RWPE2 (cell line): ENCODE measurements around the gene RNU6-8.
A peak's percentile ranks its signal among the peaks of the same experiment; 100 is the strongest.

Experiments used
- ATAC-seq: fragments of 200-7000 bp; cut with Tn5 transposase; 3 replicates; pipeline ENCODE4 v1.9.1; 2021; ENCODE audit warnings: low read depth
- DNase-seq: peaks from one replicate; pipeline ENCODE4 v3.0.0-alpha.2; 2020; ENCODE audit warnings: low spot score
- H3K27ac ChIP-seq: fragments of 450-650 bp; 2 replicates; pipeline ENCODE4 v1.5.1; 2017; ENCODE audit warnings: mild to moderate bottlenecking; ENCODE audit not compliant: poor library complexity, severe bottlenecking
- H3K27me3 ChIP-seq: fragments of 250-450 bp; sonication (Bioruptor Pico); 2 replicates; pipeline ENCODE4 v1.5.1; 2021; ENCODE audit warnings: mild to moderate bottlenecking, moderate library complexity; ENCODE audit not compliant: insufficient read depth, poor library complexity, severe bottlenecking
- H3K36me3 ChIP-seq: fragments of 250-450 bp; sonication (Bioruptor Pico); 2 replicates; pipeline ENCODE4 v1.5.1; 2020; ENCODE audit warnings: low read depth, mild to moderate bottlenecking, moderate library complexity
- H3K4me1 ChIP-seq: fragments of 250-450 bp; sonication (Bioruptor Pico); 2 replicates; pipeline ENCODE4 v1.5.1; 2021; ENCODE audit warnings: mild to moderate bottlenecking, moderate library complexity; ENCODE audit not compliant: insufficient read depth, poor library complexity, severe bottlenecking
- H3K4me3 ChIP-seq: fragments of 250-450 bp; sonication (Bioruptor Pico); 2 replicates; pipeline ENCODE4 v1.5.1; 2021; ENCODE audit warnings: mild to moderate bottlenecking, moderate library complexity; ENCODE audit not compliant: severe bottlenecking
- H3K9me3 ChIP-seq: fragments of 250-450 bp; sonication (Bioruptor Pico); 2 replicates; pipeline ENCODE4 v1.5.1; 2021; ENCODE audit warnings: mild to moderate bottlenecking, moderate library complexity; ENCODE audit not compliant: severe bottlenecking
- CTCF ChIP-seq: fragments of 450-650 bp; IDR thresholded peaks from one replicate; pipeline ENCODE4 v1.5.1; 2017; ENCODE audit warnings: mild to moderate bottlenecking, moderate library complexity; ENCODE audit not compliant: poor library complexity, severe bottlenecking

RNU6-8 gene

GRCh38 chr14:32200368-32201192 lies 2.5 kb downstream of the RNU6-8 start:
- Histone ChIP-seq H3K36me3 (no peaks in the 10 kb centered on the region), H3K4me3 (peak overlapping the region; percentile 70), H3K4me1 (peaks cover 3% of the 10 kb centered on the region), H3K9me3 (no peaks in the 10 kb centered on the region), H3K27ac (peak overlapping the region; percentile 53), H3K27me3 (no peaks in the 10 kb centered on the region)
- ATAC-seq, result no peak
- DNase-seq, result no peak
- TF ChIP-seq CTCF, result no peak

- H3K27me3 ChIP-seq, result no peaks in the 10 kb centered on the region
- ATAC-seq, result no peak
- no peak for DNase-seq
- TF ChIP-seq CTCF, result no peak
- no peaks in the 10 kb centered on the region for H3K36me3 ChIP-seq
- H3K4me1 ChIP-seq, result no peaks in the 10 kb centered on the region
- H3K4me3 ChIP-seq, result no peak overlapping the region
- H3K27ac ChIP-seq, result no peak overlapping the region
- no peaks in the 10 kb centered on the region for H3K9me3 ChIP-seq
Observed at GRCh38 chr14:32197919-32198318, 5.2 kb downstream of the RNU6-8 start.

GRCh38 chr14:32195636-32196035 lies 7.4 kb downstream of the RNU6-8 start:
- Histone ChIP-seq H3K4me1 (no peaks in the 10 kb centered on the region), H3K9me3 (no peaks in the 10 kb centered on the region), H3K36me3 (no peaks in the 10 kb centered on the region), H3K27me3 (no peaks in the 10 kb centered on the region), H3K27ac (no peak overlapping the region), H3K4me3 (no peak overlapping the region)
- no peak for DNase-seq
- ATAC-seq, result no peak
- no peak for TF ChIP-seq CTCF

- H3K36me3 ChIP-seq, result no peaks in the 10 kb centered on the region
- H3K4me1 ChIP-seq, result no peaks in the 10 kb centered on the region
- TF ChIP-seq CTCF, result no peak
- DNase-seq, result no peak
- H3K27me3 ChIP-seq, result no peaks in the 10 kb centered on the region
- no peak overlapping the region for H3K4me3 ChIP-seq
- no peaks in the 10 kb centered on the region for H3K9me3 ChIP-seq
- ATAC-seq, result no peak
- H3K27ac ChIP-seq, result no peak overlapping the region
Observed at GRCh38 chr14:32193532-32193931, 9.5 kb downstream of the RNU6-8 start.

- Histone ChIP-seq H3K4me1 (no peaks in the 10 kb centered on the region), H3K9me3 (no peaks in the 10 kb centered on the region), H3K27me3 (no peaks in the 10 kb centered on the region), H3K36me3 (no peaks in the 10 kb centered on the region), H3K27ac (no peak overlapping the region), H3K4me3 (no peak overlapping the region)
- ATAC-seq, result no peak
- DNase-seq, result no peak
- no peak for TF ChIP-seq CTCF
Observed at GRCh38 chr14:32192712-32193373, 10.2 kb downstream of the RNU6-8 start.
